ENCODE results near the gene ARVCF.

- TF ChIP-seq EZH2 (IDR thresholded peaks at IDR 0.05; ENCODE audit: borderline replicate concordance, insufficient read depth, low read length, poor library complexity, severe bottlenecking) (no peak), SMC3 (conservative IDR thresholded peaks at IDR 0.05; ENCODE audit: poor library complexity) (no peak)
These were observed 17.4 kb downstream of the ARVCF start for GRCh38 chr22:19998991-19999820.

All from neural cell (in vitro differentiated cells).